K562 (cell line): ENCODE data around the gene KIAA2012. TPM values are rescaled to one million over a fixed set of nuclear protein-coding genes. Genes with fewer than 3 reads are reported as not detected.

Source experiments
- ATAC-seq: fragments of 200-7000 bp; cut with Tn5 transposase; 3 replicates; pipeline ENCODE4 v1.9.1; 2020; ENCODE audit warnings: moderate library complexity
- BruUV-seq: library from RNA; stranded (reverse); fragments of 400-500 nt; replicated peaks from 2 replicates; lab custom pipeline; 2021; lab: Mats Ljungman, UMichigan
- CTCF ChIA-PET: fragments of 300-600 bp; formaldehyde crosslinking; extraction: SDS; loops from one replicate; lab custom pipeline; 2021; ENCODE audit warnings: low intra/inter-chr PET ratio; lab: Yijun Ruan, JAX
- POLR2A ChIA-PET: fragments of 300-600, 350-650 bp; sonication (Branson Sonifier 250); formaldehyde crosslinking; extraction: SDS; loops from one replicate; lab custom pipeline; 2021; ENCODE audit warnings: antibody characterized with exemption, inconsistent platforms; lab: Yijun Ruan, JAX
- DNase-seq, 4 experiments: peaks; one replicate each; pipeline versions ENCODE4 v3.0.0 to v3.0.0-alpha.2; 2011 to 2018; ENCODE audit warnings: low spot score in 3 of 4, mixed read lengths in 3 of 4; ENCODE audit errors: extremely low read depth in 1 of 4
- FAIRE-seq: peaks from 2 replicates; lab custom pipeline; 2011; peaks lifted over from hg19 to GRCh38; lab: Jason Lieb, UNC
- H2AFZ ChIP-seq: 2 replicates; pipeline ENCODE4 v1.6.0; 2011; ENCODE audit warnings: low read depth, low read length, control low read depth, inconsistent platforms
- H3K27ac ChIP-seq: fragments of 200-600 bp; 3 replicates; pipeline ENCODE4 v1.8.0; 2011; ENCODE audit warnings: low read depth, mild to moderate bottlenecking, control low read depth, inconsistent platforms, low read length, moderate library complexity, mixed read lengths; ENCODE audit errors: extremely low read depth
- H3K27me3 ChIP-seq, 2 experiments: fragments of 300-600 bp in 1 of 2; 2 replicates in 1 of 2; 3 replicates in 1 of 2; pipeline versions ENCODE4 v1.6.0 to v1.8.0; 2011; ENCODE audit warnings: inconsistent platforms in 2 of 2, low read length in 2 of 2, mild to moderate bottlenecking in 1 of 2, mixed read lengths in 1 of 2, moderate library complexity in 1 of 2; ENCODE audit not compliant: control insufficient read depth in 2 of 2, insufficient read depth in 2 of 2
- H3K36me3 ChIP-seq: fragments of 300-600 bp; 3 replicates; pipeline ENCODE4 v1.8.0; 2011; ENCODE audit warnings: mild to moderate bottlenecking, low read length, inconsistent platforms; ENCODE audit not compliant: control insufficient read depth, insufficient read depth
- H3K4me1 ChIP-seq, 2 experiments: fragments of 200-600 bp in 1 of 2; replicated peaks in 1 of 2; 2 replicates in 1 of 2; 3 replicates in 1 of 2; pipeline versions ENCODE4 v1.5.1 to v1.8.0; 2011; ENCODE audit warnings: inconsistent platforms in 2 of 2, low read length in 2 of 2, mild to moderate bottlenecking in 1 of 2, mixed read lengths in 1 of 2, moderate library complexity in 1 of 2; ENCODE audit not compliant: control insufficient read depth in 2 of 2, insufficient read depth in 2 of 2
- H3K4me2 ChIP-seq: 2 replicates; pipeline ENCODE4 v1.6.1; 2011; ENCODE audit warnings: low read length, control low read depth, inconsistent platforms, mixed read lengths; ENCODE audit not compliant: insufficient read depth
- H3K4me3 ChIP-seq: fragments of 200-600 bp; sonication (generic), shearing (Covaris generic); 2 replicates; pipeline ENCODE4 v1.5.1; 2016; ENCODE audit warnings: control low read depth, inconsistent platforms
- H3K79me2 ChIP-seq: fragments of 200-600 bp; 3 replicates; pipeline ENCODE4 v1.8.0; 2011; ENCODE audit warnings: low read length, inconsistent platforms; ENCODE audit not compliant: control insufficient read depth, insufficient read depth
- H3K9ac ChIP-seq, 2 experiments: 2 replicates each; pipeline versions ENCODE4 v1.6.0 to v1.6.1; 2011; ENCODE audit warnings: low read depth in 2 of 2, low read length in 2 of 2, control low read depth in 1 of 2, inconsistent platforms in 1 of 2, mild to moderate bottlenecking in 1 of 2, mixed read lengths in 1 of 2; ENCODE audit not compliant: insufficient read depth in 1 of 2
- H3K9me1 ChIP-seq: one replicate; pipeline ENCODE4 v1.6.0; 2011; ENCODE audit warnings: inconsistent platforms, mild to moderate bottlenecking, low read length, moderate library complexity; ENCODE audit not compliant: control insufficient read depth, insufficient read depth
- H3K9me3 ChIP-seq: replicated peaks from 2 replicates; pipeline ENCODE4 v1.5.1; 2011; ENCODE audit warnings: low read depth, low read length, inconsistent platforms; ENCODE audit not compliant: control insufficient read depth, insufficient read depth
- H4K20me1 ChIP-seq: replicated peaks from 2 replicates; pipeline ENCODE4 v1.6.1; 2011; ENCODE audit warnings: low read length, inconsistent platforms, mixed read lengths; ENCODE audit not compliant: control insufficient read depth, insufficient read depth
- C11orf30 ChIP-seq: fragments of 450-650 bp; IDR thresholded peaks from 2 replicates; pipeline ENCODE4 v1.6.1; 2016; ENCODE audit warnings: low read depth, mild to moderate bottlenecking
- CTBP1 ChIP-seq: fragments of 450-650 bp; IDR thresholded peaks from 2 replicates; pipeline ENCODE4 v1.6.1; 2016; ENCODE audit warnings: borderline replicate concordance
- EP300 ChIP-seq: IDR thresholded peaks from 2 replicates; pipeline ENCODE4 v1.6.1; 2012; ENCODE audit warnings: low read length, improper control_type of control experiment
- FOXA3 ChIP-seq, 2 experiments: fragments of 450-650 bp in 1 of 2; sonication (generic) in 1 of 2; formaldehyde crosslinking; IDR thresholded peaks in 1 of 2; conservative IDR thresholded peaks in 1 of 2; 2 replicates each; pipeline versions ENCODE4 v1.4.0 to v1.8.0; 2020 to 2022; ENCODE audit warnings: mild to moderate bottlenecking in 2 of 2, missing genetic modification reagents in 1 of 2
- HNRNPL ChIP-seq: fragments of 200-400 bp; formaldehyde crosslinking; IDR thresholded peaks from 2 replicates; pipeline ENCODE4 v1.6.1; 2017; ENCODE audit warnings: low read depth, mild to moderate bottlenecking, low read length
- MIER1 ChIP-seq: fragments of 450-650 bp; IDR thresholded peaks from 2 replicates; pipeline ENCODE4 v1.6.1; 2016; ENCODE audit warnings: antibody characterized with exemption, mild to moderate bottlenecking, low read depth
- NRF1 ChIP-seq, 2 experiments: fragments of 450-650 bp; IDR thresholded peaks in 1 of 2; conservative IDR thresholded peaks in 1 of 2; 2 replicates each; pipeline ENCODE4 v1.6.1; 2014; ENCODE audit warnings: mild to moderate bottlenecking in 2 of 2
- PHB2 ChIP-seq: fragments of 450-650 bp; IDR thresholded peaks from 2 replicates; pipeline ENCODE4 v1.6.1; 2017; ENCODE audit warnings: low read depth
- PHF8 ChIP-seq: fragments of 200-600 bp; sonication (generic); IDR thresholded peaks from 2 replicates; pipeline ENCODE4 v1.6.1; 2012; ENCODE audit warnings: mixed run types, mild to moderate bottlenecking, inconsistent platforms, low read length, moderate library complexity, borderline replicate concordance
- RB1 ChIP-seq: fragments of 450-650 bp; IDR thresholded peaks from 2 replicates; pipeline ENCODE4 v1.6.1; 2017; ENCODE audit warnings: low read depth, mild to moderate bottlenecking
- SRF ChIP-seq, 2 experiments: fragments of 250-450, 450-650 bp in 1 of 2; sonication (Bioruptor Pico) in 1 of 2; sonication (generic) in 1 of 2; formaldehyde crosslinking; IDR thresholded peaks; 2 replicates each; pipeline versions ENCODE4 v1.5.0 to v1.5.1; 2020 to 2022; ENCODE audit warnings: mild to moderate bottlenecking in 1 of 2, missing genetic modification reagents in 1 of 2
- TBL1XR1 ChIP-seq, 2 experiments: IDR thresholded peaks; 2 replicates each; pipeline ENCODE4 v1.6.1; 2012; ENCODE audit warnings: improper control_type of control experiment in 2 of 2, low read length in 2 of 2, mild to moderate bottlenecking in 1 of 2
- U2AF2 ChIP-seq: fragments of 200-400 bp; formaldehyde crosslinking; optimal IDR thresholded peaks from 2 replicates; pipeline ENCODE3; 2017; ENCODE audit warnings: low read depth, mild to moderate bottlenecking, low read length
- XRCC4 ChIP-seq: IDR thresholded peaks from one replicate; pipeline ENCODE4 v1.6.1; 2011; ENCODE audit not compliant: insufficient read depth, insufficient read length; ENCODE audit errors: extremely low read depth
- ZBTB1 ChIP-seq: sonication (generic); formaldehyde crosslinking; IDR thresholded peaks from 2 replicates; pipeline ENCODE4 v1.8.1; 2023; ENCODE audit warnings: missing genetic modification reagents, low read depth, mild to moderate bottlenecking, borderline replicate concordance
- ZNF133 ChIP-seq: fragments of 250-450 bp; sonication (Bioruptor Pico); IDR thresholded peaks from 2 replicates; pipeline ENCODE4 v1.4.0; 2020; ENCODE audit warnings: mild to moderate bottlenecking
- ZNF561 ChIP-seq: fragments of 450-650 bp; formaldehyde crosslinking; conservative IDR thresholded peaks from 2 replicates; pipeline ENCODE4 v1.4.0; 2020; ENCODE audit warnings: mild to moderate bottlenecking, moderate library complexity
- ZNF785 ChIP-seq: fragments of 250-450 bp; sonication (Bioruptor Pico); IDR thresholded peaks from 2 replicates; pipeline ENCODE4 v1.4.0; 2020; ENCODE audit warnings: mild to moderate bottlenecking
- WGBS: fragments of 100-300 bp; shearing (Covaris generic); methylation state at CpG from one replicate; pipeline ENCODE4 v1.1.6; 2016; ENCODE audit warnings: low coverage, mixed read lengths; ENCODE audit not compliant: insufficient coverage; ENCODE audit errors: missing lambda C conversion rate; 5-methylcytosine and 5-hydroxymethylcytosine counted together
- in situ Hi-C: fragments of 300-500 bp; cut with MboI; formaldehyde crosslinking; loops from 4 replicates; pipeline ENCODE4 v1.15.0; 2018; ENCODE audit warnings: inconsistent platforms, mixed read lengths
- intact Hi-C: fragments of 100-400 bp; cut with micrococcal nuclease; formaldehyde crosslinking; loops from 2 replicates; pipeline ENCODE4 v1.14.2; 2022
- polyA plus RNA-seq, 8 experiments: library from polyadenylated mRNA; depleted of rRNA in 4 of 8; stranded (reverse) in 5 of 8; unstranded in 3 of 8; fragments of >200 nt; fragmentation: Nextera tagmentation in 2 of 8; fragmentation: Illumina TruSeq in 1 of 8; extraction: Ambion mirVana in 2 of 8; extraction: Trizol in 1 of 8; gene quantifications; 2 replicates each; pipeline versions ENCODE4 v1.2.1 to v1.2.3, GENCODE V29; 2011 to 2014; ENCODE audit warnings: inconsistent platforms in 1 of 8, missing spikeins in 1 of 8
- total RNA-seq, 7 experiments: library from RNA; depleted of rRNA in 6 of 7; stranded (reverse); fragments of >200 nt in 6 of 7; fragmentation: Illumina TruSeq in 2 of 7; extraction: Trizol in 2 of 7; gene quantifications; 2 replicates each; pipeline versions ENCODE4 v1.2.1 to v1.2.3, GENCODE V29; 2011 to 2021; ENCODE audit warnings: low replicate concordance in 1 of 7
- TF ChIP-seq, protein P1 (sequence below): fragments of 250-450 bp; sonication (Bioruptor Pico); IDR thresholded peaks from 2 replicates; pipeline ENCODE4 v1.8.0; 2021; ENCODE audit warnings: borderline replicate concordance, mild to moderate bottlenecking, moderate library complexity; ENCODE audit not compliant: poor library complexity, severe bottlenecking

Gene KIAA2012
- total and polyA plus RNA-seq, 9 of the 15 experiments (the other 6 are each of a cell fraction or from before 2014, with no cell fraction given): not detected

- no peak for TF ChIP-seq U2AF2
- no peak for TF ChIP-seq EP300
- TF ChIP-seq ZNF561 (CRISPR knock-in tag): no peak
- TF ChIP-seq ZNF785: no peak
These were observed 39.5 kb upstream of the KIAA2012 start, which contains the start of gene FZD7 (continued) for GRCh38 chr2:202033317-202034248.

DNA sequence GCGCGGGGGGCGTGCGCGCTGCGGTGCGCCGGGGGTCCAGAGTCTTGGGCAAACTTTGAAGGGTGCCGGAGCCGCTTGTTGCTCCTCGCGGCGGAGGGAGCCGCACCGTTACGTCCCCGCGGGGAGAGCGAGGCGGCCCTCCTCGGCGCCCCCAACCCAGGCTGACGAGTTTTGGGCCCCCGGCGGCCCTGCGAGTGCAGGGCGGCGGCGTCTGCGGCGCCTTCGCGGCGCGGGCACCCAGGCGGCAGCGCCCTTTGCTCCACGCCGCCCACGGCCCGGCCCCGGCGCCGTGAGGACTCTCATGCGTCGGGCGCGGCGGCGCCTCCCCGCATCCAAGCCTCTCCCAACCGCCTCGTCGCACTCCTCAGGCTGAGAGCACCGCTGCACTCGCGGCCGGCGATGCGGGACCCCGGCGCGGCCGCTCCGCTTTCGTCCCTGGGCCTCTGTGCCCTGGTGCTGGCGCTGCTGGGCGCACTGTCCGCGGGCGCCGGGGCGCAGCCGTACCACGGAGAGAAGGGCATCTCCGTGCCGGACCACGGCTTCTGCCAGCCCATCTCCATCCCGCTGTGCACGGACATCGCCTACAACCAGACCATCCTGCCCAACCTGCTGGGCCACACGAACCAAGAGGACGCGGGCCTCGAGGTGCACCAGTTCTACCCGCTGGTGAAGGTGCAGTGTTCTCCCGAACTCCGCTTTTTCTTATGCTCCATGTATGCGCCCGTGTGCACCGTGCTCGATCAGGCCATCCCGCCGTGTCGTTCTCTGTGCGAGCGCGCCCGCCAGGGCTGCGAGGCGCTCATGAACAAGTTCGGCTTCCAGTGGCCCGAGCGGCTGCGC is 38.6 kb upstream of the KIAA2012 start:
- ChIA-PET CTCF (no interaction called here), POLR2A (no interaction called here)
- Histone ChIP-seq H3K79me2 (no peaks in the 10 kb centered on the region), H3K9me1 (no peaks in the 10 kb centered on the region), H3K36me3 (no peaks in the 10 kb centered on the region), H3K27me3 (peaks cover 6 to 10% of the 10 kb centered on the region in 2 experiments; a peak in 3 of 5 replicates), H3K27ac (peak overlapping the region; percentile 74; the same call in 2 of the 3 replicates), H3K4me3 (peak overlapping the region; percentile 69), H2AFZ (peak overlapping the region; percentile 91; the same call in 1 of the 2 replicates), H3K9ac (peak overlapping the region; percentile 59 to 90; a peak in 3 of 4 replicates), H4K20me1 (no peaks in the 10 kb centered on the region), H3K9me3 (no peaks in the 10 kb centered on the region), H3K4me2 (peak overlapping the region; percentile 58; the same call in 1 of the 2 replicates), H3K4me1 (peaks cover 11 to 44% of the 10 kb centered on the region in 2 experiments; a peak in 4 of 5 replicates)
- 29% methylated on average over 3 of the region's 105 CpGs for WGBS
- intact Hi-C loops (no loop called here), in situ Hi-C loops (no loop called here)
- peak; percentile 18; the same call in 2 of the 3 replicates for ATAC-seq
- no TSS peak for BruUV-seq
- FAIRE-seq: no peak
- peak; percentile 10 to 34 (median 31) for DNase-seq
- TF ChIP-seq PHF8 (peak; percentile 4; the same call in 1 of the 2 replicates), ZBTB1 (no peak), HNRNPL (0 out of 2 replicates have a peak, but pooled peaks have one; percentile 12), NRF1 (conservative IDR thresholded peaks at IDR 0.05 in 1 of 2, IDR thresholded peaks at IDR 0.05 in 1 of 2) (peak in 1 of 2 experiments; percentile 13; a peak in 1 of 4 replicates), CTBP1 (0 out of 2 replicates have a peak, but pooled peaks have one; percentile 8), RB1 (0 out of 2 replicates have a peak, but pooled peaks have one; percentile 2), TBL1XR1 (IDR thresholded peaks at IDR 0.05; ENCODE audit: low read length in 2 of 2) (no peak), XRCC4 (no peak), C11orf30 (no peak), ZNF133 (CRISPR knock-in tag) (no peak), PHB2 (no peak), FOXA3 (CRISPR knock-in tag; conservative IDR thresholded peaks at IDR 0.05 in 1 of 2, IDR thresholded peaks at IDR 0.05 in 1 of 2) (no peak), MIER1 (no peak), SRF (CRISPR knock-in tag; IDR thresholded peaks at IDR 0.05) (no peak)
- TF ChIP-seq, protein P1, sequence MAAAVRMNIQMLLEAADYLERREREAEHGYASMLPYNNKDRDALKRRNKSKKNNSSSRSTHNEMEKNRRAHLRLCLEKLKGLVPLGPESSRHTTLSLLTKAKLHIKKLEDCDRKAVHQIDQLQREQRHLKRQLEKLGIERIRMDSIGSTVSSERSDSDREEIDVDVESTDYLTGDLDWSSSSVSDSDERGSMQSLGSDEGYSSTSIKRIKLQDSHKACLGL: no peak
